ENCODE results near the gene TMEM170B. TPM values are rescaled to one million over a fixed set of nuclear protein-coding genes. Genes with fewer than 3 reads are reported as not detected.

The TMEM170B gene
- total and polyA plus RNA-seq, 9 of the 15 experiments (the other 6 are each of a cell fraction or from before 2014, with no cell fraction given), result 0.03 to 0.11 (median 0.07) TPM

DNA sequence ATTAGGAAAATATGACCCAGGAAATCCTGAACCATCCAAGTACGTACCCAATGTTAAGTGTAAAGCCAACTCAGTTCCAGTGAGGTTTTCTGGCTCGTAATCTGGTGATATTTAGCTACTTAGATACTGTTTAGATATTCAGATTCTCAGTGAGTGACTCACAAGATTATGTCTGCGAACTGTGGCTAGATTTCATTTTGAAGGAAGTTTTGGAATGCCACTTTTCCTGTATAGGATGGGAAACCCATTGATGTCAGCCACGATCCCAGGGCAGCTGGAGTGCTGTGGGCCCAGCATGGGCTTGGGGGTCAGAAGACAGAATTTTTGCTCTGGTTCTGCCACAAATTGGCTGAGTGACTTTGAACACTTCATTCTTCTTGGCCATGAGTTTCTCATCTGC, 76.3 kb downstream of the TMEM170B start (continued):
- TF ChIP-seq RERE (CRISPR knock-in tag; IDR thresholded peaks at IDR 0.05; ENCODE audit: borderline replicate concordance), result no peak
- no peak for TF ChIP-seq KDM4B (IDR thresholded peaks at IDR 0.05; ENCODE audit: borderline replicate concordance in 2 of 2, low read depth in 1 of 2)

DNA sequence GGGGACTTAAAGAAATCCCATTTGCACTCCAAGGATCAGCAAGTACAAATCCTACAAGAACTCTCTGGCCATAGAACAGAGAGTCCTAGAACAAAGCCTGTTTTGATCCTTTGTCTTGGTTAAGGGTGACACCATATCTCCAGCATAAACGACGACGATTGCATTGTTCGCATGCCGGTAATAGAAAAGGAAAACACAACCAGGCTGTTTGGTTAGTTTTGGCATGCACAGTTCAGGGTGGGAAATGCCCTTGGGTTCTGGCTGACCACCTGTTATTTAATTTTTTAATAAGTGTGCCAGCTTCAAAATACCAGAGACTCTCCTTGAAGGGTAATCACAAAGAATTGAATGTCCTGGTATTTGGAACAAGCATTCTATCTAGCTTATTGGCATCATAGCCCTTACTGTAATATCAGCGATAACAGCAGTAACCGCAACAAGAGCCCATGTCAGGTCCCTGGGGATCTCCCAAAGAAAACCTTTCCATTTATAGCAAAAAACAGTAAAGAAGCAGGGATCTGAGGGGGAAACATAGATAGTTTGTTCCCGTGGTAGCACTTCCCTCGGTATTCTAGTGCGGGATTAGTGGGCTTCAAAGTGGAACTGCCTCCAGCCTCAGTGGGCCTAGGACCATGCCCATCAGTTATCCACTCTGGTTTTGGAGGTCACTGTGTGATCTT, 77.1 kb downstream of the TMEM170B start:
- H4K20me1 ChIP-seq (replicated peaks; ENCODE audit: control insufficient read depth, insufficient read depth, low read length), result no peaks in the 10 kb centered on the region
- H3K4me1 ChIP-seq (replicated peaks in 1 of 2; ENCODE audit: control insufficient read depth in 2 of 2, insufficient read depth in 2 of 2, low read length in 2 of 2), result no peaks in the 10 kb centered on the region
- no peak for ATAC-seq
- POLR2A ChIA-PET, result interaction anchor here (0.7 to 2.4 kb wide), 2 partner anchors 13 to 54 kb away, joined by 3 to 7 read pairs; no protein-coding TSS in a partner anchor
- H3K9me1 ChIP-seq (ENCODE audit: control insufficient read depth, insufficient read depth, low read length), result no peaks in the 10 kb centered on the region
- no peak overlapping the region for H3K9ac ChIP-seq (ENCODE audit: insufficient read depth in 1 of 2, low read depth in 2 of 2, low read length in 2 of 2)
- no peaks in the 10 kb centered on the region for H3K9me3 ChIP-seq (replicated peaks; ENCODE audit: control insufficient read depth, insufficient read depth, low read depth, low read length)
- TF ChIP-seq MCM7 (IDR thresholded peaks at IDR 0.05) (no peak), ZNF124 (CRISPR knock-in tag; IDR thresholded peaks at IDR 0.05) (no peak), ZBTB11 (CRISPR knock-in tag; IDR thresholded peaks at IDR 0.05) (no peak), ZNF165 (CRISPR knock-in tag; IDR thresholded peaks at IDR 0.05; ENCODE audit: borderline replicate concordance) (no peak)
- 10% methylated on average over 10 of the region's 10 CpGs for WGBS (ENCODE audit: insufficient coverage, low coverage, missing lambda C conversion rate)
- H3K4me3 ChIP-seq, result no peak overlapping the region
- no peaks in the 10 kb centered on the region for H3K79me2 ChIP-seq (ENCODE audit: control insufficient read depth, insufficient read depth, low read length)
- intact Hi-C loops (cut with micrococcal nuclease), result no loop called here
- DNase-seq (ENCODE audit: extremely low read depth in 1 of 4, low spot score in 3 of 4), result no peak
- H2AFZ ChIP-seq (ENCODE audit: low read depth, low read length), result no peak overlapping the region
- H3K36me3 ChIP-seq (ENCODE audit: control insufficient read depth, insufficient read depth, low read length), result no peaks in the 10 kb centered on the region
- CTCF ChIA-PET (ENCODE audit: low intra/inter-chr PET ratio), result no interaction called here
- H3K4me2 ChIP-seq (ENCODE audit: insufficient read depth, low read length), result no peak overlapping the region
- no peak overlapping the region for H3K27ac ChIP-seq (ENCODE audit: extremely low read depth, low read depth, low read length)
- in situ Hi-C loops (cut with MboI), result no loop called here
- no peak for FAIRE-seq
- H3K27me3 ChIP-seq (ENCODE audit: control insufficient read depth in 2 of 2, insufficient read depth in 2 of 2, low read length in 2 of 2), result peaks cover 4 to 17% of the 10 kb centered on the region in 2 experiments; a peak in 3 of 5 replicates
- BruUV-seq (replicated peaks), result no TSS peak

All from K562 (cell line).